HG02840 (cell line): ENCODE data around the gene GCK.
"Not testable (repeated sequence)": the region's sequence is repeated elsewhere in the genome, so short reads cannot be mapped to it uniquely, and the experiment has no call there.

Experiments
- ATAC-seq: cut with Tn5 transposase; IDR thresholded peaks from one replicate; pipeline ENCODE4 v1.9.1; 2021; ENCODE audit warnings: mild to moderate bottlenecking, moderate library complexity, moderate number of reproducible peaks; ENCODE audit not compliant: unreplicated experiment, low FRiP score

Gene GCK

DNA sequence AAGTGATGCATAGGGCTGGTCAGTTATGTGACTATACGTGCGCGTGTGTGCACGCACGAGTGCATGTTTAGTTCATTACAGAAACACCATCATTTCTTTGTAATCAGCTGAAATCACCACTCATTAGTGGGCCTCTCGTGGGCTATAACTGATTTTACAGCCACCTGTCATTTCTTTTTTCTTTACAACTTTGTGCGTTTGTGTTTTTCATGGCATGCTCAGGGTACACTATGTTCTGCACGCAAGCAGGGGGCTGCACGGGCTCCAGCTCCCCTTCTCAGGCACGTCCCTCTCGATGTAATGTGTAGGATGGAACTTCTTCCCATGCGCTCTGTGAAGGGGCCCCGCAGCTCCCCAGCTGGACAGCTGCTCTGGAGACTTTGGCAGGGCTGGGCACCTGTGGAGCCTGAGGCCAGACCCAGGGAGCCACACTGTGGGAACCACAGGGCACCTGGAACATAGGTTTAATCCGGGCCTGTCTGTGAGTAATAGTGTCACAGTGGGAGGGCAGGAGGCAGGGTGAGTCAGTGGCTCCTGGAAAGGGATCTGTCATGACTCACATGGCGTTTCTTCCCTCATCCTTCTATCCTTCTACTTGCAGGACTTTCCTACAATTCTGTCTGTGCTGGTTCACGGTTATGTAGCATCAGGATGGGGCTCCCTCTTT, 4.9 kb downstream of the GCK start:
- ATAC-seq = no peak

DNA sequence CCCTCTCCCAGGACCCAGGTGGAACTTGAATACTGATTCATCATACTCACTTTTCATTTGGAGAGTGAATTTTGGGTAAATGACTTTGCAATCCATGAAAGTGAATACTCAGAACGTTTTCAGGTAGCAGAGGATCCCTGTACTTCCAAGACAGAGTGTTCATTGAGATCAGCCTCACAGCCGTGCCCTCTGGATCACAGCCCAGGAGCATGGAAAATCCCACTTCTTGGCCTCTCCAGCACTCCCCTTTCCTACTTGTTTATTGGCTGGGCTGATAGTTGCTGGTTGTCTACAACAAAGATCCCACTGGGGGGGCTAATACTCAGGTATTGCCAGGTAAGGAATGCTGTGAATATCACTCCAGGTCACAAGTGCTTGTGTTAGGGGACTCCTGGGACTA, 5.9 kb downstream of the GCK start:
- no peak for ATAC-seq

DNA sequence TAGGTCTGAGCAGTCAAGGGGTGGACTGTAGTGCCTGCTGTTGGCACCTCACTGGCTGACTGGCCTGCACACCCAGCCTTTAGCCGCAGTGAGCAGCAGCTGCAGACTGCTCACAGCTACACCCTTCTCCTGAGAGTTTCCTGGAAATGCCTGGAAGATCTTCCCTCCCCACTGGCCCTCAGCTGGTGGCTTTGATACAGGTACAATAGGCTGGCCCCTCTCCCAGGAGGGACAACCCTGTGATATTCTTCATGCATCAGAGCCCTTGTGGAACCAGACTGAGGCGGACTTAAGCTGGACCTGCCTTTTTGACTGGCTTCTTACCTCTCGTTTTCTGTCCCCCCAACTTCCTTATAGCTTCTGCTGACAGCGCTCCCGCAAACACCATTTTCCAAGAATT, 6.4 kb downstream of the GCK start:
- ATAC-seq = no peak

DNA sequence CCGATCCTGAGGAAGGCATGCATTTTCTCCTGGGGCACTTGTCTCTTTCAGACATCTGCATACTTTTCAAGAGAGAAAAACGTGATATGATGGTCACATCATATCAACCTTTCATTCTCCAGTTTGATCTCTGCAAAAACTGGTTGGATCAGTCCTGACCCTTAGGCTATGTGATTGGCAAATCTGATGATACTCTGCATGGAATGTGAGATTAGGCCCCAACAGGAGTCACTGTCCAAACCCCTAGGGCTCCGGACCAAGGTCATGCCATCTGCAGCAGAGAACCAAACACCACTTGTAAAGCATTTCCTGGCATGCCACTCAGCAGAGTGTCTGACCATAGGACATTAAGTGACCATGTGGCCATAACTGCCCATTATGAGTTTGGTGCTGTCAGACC, 8.6 kb downstream of the GCK start:
- ATAC-seq = no peak

DNA sequence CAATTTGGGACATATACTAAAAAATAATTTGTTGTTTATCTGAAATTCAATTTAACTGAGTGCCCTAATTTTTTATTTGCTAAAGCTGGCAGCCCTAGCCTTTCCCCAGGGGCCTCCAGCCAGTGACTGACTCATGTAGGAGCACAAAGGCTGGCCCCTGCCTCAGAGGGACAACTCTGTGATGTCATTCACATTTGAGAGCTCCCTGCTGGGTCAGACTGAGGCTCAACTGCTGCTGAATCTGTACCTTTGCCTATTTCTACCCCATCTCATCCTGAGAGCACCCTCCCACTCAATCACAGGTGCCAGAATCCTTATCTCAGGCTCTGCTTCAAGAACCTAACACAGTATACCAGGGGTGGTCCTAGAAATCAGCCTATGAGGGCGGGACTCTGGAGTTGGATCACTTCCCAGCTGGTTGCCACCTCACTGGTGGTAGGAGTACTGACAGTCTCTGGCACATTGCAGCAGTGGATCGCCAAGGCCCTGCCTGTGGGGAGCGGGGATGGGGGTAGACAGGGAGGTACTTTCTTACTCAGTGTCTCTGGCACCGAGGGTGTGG, 11.6 kb downstream of the GCK start:
- no peak for ATAC-seq

DNA sequence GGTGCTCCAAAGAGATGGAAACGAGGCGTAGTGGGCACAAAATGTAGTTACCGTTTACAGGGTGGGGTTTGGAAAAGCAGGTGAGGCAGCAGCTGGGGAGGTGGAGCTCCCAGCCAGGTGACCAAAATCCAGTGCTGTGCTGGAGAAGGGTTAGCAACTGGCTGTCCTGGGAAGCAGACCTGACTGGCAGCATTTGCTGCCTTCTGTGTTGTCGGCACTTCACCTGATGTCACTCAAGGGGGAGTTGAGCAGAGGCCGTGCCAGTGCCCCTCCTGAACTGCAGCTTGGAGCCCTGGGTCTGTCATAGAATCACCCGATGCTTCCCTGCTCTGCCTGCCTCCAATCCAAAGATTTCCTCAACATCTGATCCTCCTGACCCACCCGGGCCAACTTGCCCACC, 12.8 kb downstream of the GCK start:
- ATAC-seq = no peak

DNA sequence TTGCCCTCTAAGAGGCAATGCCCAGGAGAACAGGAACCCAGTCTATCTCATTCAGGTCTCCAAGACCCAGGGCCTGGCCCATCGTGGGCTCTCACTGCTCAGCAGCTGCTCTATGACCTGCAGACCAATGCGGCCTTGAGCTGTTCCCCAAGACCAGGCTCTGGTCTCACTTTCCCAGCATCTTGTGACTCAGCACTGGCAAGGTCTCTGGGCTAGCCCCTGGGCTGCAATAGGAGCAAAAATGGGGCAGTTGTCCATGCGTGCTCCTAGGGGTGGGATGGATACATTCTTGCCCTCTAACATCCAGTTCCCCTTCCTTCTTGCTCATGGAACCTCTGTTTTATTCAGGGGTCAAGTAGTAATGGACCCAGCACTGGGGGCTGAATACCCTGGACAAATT, 13.5 kb downstream of the GCK start:
- no peak for ATAC-seq

DNA sequence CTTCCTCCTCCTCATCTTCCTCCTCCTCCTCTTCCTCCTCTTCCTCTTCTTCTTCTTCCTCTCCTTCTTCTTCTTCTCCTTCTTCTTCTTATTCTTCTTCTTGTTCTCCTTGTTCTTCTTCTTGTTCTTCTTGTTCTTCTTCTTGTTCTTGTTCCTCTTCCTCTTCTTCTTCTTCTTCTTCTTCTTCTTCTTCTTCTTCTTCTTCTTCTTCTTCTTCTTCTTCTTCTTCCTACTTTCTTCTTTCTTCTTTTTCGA, 14.6 kb downstream of the GCK start:
- not testable (repeated sequence) for ATAC-seq

DNA sequence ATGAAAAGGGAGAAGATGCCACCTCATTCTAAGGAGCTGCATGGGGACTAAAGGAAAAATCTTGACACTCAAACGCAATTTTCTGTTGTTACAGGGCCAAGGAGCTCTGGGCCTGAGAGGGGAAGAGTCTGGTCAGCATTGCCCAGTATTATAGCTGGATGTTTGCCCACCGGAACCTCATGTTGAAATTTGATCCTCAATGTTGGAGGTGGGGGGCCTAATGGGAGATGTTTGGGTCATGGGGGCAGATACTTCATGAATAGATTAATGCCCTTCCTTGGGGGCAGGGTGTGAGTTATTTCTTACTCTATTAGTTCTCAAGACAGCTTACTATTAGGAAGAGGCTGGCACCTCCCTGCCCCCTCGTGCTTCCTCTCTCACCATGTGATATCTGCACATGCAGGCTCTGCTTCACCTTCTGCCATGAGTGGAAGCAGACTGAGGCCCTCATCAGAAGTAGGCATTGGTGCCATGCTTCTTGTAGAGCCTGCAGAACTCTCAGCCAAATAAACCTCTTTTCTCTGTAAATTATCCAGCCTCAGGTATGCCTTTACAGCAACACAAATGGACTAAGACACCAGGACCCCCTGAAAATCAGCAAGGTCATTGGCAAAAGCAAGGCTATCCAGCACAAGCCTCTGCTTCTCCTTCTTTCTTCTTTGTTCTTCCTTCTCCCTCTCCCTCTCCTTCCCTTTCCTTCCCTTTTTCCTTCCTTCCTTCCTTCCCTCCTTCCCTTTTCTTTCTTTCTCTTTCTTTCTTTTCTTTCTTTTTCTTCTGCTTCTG, 15.1 kb downstream of the GCK start:
- no peak for ATAC-seq

DNA sequence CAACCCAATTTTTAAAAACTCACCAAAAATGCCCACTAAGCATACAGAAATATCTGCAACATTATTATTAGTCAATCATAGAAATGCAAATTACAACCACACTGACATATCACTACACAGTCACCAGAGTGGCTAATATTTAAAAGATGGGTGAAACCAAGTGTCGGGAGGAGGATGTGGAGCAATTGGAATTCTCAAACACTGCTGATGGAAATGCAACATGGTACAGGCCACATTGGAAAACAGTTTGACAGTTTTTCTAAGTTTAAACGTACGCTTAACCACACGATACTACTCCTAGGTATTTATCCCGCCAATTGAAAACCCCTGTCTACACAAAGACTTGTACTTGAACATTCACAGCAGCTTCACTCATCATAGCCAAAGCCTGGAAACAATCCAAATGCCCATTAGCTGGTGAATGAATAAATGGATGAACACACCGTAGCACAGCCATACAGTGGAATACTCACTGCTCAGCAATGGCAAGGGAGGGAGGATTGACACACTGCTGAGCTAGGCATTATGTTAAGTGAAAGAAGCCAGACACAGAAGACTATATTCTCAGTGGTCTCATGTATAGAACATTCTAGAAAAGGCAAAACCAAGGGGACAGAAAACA, 16.3 kb downstream of the GCK start:
- no peak for ATAC-seq

DNA sequence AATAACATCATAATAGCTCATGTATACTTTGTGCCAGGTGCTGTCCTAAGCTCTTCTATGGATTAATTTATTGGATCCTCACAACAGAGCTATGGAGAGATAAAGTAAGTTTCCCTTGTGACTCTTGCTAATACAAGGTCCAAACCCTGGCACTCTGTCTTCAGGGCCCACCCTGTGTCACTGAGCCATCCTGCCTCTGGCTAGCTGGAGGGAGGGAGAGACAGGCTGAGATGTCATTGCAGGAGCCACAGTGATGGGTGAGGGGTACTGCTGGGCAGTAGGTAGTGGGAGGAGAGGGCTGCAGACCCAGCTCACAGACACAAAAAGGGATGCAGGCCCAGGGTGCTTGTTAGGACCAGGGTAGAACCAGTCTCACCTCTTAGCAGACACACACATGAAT, 16.9 kb downstream of the GCK start:
- no peak for ATAC-seq

DNA sequence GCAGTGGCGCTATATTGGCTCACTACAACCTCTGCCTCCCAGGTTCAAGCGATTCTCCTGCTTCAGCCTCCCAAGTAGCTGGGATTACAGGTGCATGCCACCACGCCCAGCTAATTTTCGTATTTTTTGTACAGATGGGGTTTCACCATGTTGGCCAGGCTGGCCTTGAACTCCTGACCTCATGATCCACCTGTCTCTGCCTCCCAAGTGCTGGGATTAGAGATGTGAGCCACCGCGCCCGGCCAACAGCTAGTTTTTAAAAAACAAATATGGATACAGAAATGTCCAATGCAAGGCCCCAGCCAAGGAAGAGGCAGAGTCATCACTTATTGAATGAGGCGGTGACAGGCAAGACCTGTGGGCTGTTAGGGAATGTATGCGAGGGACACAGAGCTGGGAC, 17.3 kb downstream of the GCK start:
- ATAC-seq = not testable (repeated sequence)

DNA sequence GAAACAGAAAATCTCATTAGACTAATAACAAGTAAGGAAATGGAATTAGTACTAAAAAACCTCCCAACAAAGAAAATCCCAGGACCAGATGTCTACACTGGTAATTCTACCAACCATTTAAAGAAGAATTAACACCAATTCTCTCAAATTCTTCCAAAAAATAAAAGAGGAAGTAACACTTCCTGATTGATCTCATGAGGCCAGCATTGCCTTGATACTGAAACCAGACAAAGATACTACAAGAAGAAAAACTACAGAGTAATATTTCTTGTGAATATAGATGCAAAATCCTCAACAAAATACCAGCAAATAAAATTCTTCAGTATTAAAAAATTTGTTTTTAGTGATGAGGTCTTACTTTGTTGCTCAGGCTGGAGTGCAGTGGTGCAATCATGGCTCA, 21.3 kb downstream of the GCK start:
- no peak for ATAC-seq

DNA sequence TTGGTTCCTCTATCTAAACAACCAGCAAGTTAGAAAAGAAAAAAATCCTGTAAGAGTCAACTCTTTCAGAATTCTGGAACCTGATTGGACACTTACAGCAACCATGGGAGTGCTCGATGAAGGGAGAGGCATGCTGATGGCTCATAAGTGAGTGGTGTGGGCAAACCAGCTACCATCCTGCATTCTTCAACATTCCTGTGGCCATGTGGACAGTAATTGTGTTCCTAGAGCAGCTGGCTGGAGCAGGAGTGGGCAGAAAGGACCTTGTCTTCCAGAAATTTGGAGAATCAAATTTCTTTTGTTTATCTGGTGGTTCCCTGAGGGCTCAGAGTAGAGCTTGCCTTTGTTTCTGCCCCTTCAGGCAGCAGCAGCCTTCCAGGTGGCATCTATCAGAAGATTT, 25.6 kb downstream of the GCK start:
- no peak for ATAC-seq

DNA sequence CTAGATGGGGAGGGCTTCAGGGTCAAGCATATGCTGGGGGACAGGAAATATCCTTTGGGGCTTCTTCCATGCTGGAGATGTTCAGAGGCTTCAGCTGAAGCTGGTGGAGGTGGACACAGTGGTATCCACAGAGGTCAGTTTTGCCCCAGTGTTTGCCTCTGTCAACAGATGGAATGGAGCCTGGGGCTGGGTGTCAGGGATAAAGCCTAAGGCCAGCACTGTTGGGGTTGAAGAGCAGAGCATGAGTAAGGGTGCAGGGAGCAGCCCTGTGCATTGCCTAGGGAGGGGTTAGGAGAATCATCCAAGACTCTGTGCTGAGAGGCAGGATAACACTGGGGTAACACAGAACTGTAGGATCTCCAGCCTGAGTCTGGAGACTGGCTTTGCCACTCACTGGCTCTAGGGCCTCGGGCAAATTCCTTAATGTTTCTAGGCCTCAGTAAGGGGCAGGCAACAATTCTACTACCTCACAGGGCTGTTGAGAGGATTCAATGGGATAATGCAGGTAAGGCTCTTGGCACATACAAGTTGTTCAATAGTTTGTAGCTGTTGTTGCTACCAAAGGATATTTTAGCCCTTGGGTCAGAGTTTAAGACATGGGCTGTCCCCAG, 26.3 kb downstream of the GCK start:
- ATAC-seq = no peak

DNA sequence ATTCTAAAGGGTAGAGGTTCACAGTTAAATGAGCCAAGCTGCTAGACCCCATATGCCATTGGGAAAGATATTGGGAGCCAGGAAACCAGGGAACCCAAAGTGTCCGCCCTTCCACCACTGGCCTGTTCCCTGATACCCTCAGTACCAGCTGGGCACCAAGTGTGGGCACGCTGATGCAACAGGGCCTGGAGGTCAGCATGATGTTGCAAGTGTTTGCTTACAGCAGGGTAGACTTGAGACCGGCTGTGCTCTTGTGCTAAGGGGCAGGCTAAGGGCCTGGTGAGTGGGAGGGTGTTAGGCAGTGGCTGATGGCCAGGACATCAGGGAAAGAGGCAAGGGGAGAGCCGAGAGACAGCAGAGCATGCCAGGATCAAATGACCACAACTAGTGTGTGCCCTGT, 27.1 kb downstream of the GCK start:
- no peak for ATAC-seq

DNA sequence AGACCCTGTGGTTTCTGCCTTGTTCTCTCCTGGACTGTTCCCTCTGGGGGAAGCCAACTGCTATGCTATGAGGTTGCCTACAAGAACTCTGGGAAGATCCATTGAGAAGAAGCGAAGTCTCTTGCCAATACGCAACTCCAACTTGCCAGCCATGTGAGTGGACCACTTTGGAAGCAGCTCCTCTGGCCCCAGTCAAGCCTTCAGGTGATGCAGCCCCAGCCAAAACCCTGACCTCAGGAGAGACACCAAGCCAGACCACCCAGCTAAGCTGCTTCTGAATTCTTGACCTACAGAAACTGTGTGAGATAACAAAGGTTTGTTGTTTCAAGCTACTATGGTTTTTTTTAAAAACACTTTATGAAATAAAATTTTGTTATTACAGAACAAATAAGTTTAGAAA, 27.9 kb downstream of the GCK start:
- no peak for ATAC-seq

DNA sequence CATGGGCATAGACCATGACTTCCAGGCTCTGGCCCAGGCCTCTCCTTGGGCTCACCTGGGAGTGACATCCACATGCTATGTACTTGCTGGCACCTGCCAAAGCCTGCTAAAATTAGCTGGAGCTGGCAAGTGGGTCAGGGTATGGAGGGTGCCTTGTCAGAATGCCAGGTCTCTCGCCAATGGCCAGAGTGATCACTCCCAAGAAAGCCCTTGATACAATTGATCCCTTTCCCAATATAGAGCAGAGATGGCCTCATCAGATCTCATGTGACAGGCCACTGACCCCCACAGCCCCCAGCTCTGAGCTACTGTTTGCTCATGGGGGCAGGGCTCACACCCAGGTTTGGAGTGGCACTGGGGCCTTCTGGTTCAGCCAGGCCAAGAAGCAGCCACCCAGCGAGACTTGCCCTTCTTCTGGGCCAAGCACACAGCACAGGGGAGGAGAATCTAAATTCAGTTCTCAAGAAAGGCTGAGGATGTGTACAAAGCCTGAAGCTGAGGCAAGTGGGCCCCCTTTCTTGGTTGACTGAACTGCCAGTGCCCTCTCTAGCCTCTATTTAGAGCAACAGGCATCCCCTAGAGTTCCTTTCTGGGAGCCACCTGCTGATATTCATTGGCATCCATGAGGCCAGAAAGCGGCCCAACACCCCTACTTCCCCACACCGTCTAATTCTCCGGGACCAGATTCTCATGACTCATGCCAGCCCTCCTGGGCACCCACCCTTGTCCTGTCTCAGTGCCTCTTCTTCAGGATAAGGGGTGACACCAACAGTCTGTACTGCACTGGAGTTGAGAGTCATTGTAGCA, 29.2 kb downstream of the GCK start:
- no peak for ATAC-seq

DNA sequence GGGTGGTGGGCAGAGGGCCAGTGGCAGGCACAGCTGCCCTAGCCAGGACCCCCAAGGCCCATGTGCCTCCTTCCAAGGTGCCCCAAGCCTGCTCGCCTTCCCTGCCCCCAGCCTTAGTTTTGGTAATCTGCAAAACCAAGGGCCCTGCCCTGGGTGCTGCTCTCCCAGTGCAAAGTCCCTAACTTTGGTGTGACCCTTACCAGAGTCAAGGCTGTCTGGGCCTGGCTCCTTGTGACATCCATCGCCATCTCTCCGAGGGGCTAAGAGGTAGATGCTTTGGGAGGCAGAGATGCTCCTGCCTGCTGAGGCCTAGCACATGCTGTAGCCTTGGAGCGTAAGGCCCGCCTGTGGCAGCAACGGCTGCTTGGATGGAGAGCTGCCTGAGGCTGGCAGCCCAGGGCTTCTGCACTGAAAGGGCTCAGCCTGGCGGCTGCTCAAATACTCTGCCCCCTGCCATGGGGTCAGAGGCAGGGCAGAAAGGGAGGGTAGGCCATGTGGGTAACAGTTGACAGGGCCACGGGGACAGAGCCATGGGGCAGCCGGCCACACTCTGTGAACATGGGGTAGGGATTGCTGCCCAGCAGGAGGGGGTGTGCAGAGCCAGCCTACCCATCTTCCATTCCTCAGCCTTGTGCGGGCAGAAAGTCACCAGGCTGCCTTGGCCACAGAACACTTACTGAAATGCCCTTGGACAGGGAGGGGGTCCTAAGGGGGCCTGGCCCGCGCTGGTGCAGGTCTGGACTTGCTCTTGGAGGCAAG, 30.2 kb downstream of the GCK start:
- ATAC-seq = no peak
